HG03469 (cell line): Measurements from ENCODE around the gene DTX2.
"Not testable (repeated sequence)": the region's sequence is repeated elsewhere in the genome, so short reads cannot be mapped to it uniquely, and the experiment has no call there.

Experiments
- ATAC-seq: cut with Tn5 transposase; IDR thresholded peaks from one replicate; pipeline ENCODE4 v1.9.1; 2021; ENCODE audit warnings: mild to moderate bottlenecking, moderate library complexity, moderate number of reproducible peaks; ENCODE audit not compliant: unreplicated experiment

DTX2 gene

GRCh38 chr7:76511200-76511910, 49.8 kb downstream of the DTX2 start:
- not testable (repeated sequence) for ATAC-seq

- ATAC-seq = not testable (repeated sequence)
These were observed 50.7 kb downstream of the DTX2 start for GRCh38 chr7:76511911-76512885.

GRCh38 chr7:76512941-76513816, 51.7 kb downstream of the DTX2 start:
- ATAC-seq = no peak

GRCh38 chr7:76513817-76514799, 52.6 kb downstream of the DTX2 start:
- ATAC-seq = no peak

GRCh38 chr7:76514926-76515771, 53.6 kb downstream of the DTX2 start:
- no peak for ATAC-seq

GRCh38 chr7:76515999-76516443, 54.5 kb downstream of the DTX2 start:
- no peak for ATAC-seq

GRCh38 chr7:76516932-76517331, 55.4 kb downstream of the DTX2 start:
- not testable (repeated sequence) for ATAC-seq

GRCh38 chr7:76526183-76526582, 64.7 kb downstream of the DTX2 start:
- ATAC-seq = not testable (repeated sequence)

GRCh38 chr7:76531643-76532042, 70.1 kb downstream of the DTX2 start:
- not testable (repeated sequence) for ATAC-seq

- ATAC-seq = not testable (repeated sequence)
These were observed 81.7 kb downstream of the DTX2 start, which contains the start of gene SPDYE16 for GRCh38 chr7:76543197-76543596. Gene SPDYE16 (minus strand): TSS chr7:76543297. CDS start chr7:76541459, 1,838 bp downstream.

- ATAC-seq = peak; percentile 98
These were observed 87.7 kb downstream of the DTX2 start for GRCh38 chr7:76549025-76549854.

GRCh38 chr7:76549855-76550248, 88.3 kb downstream of the DTX2 start:
- ATAC-seq = not testable (repeated sequence)

- not testable (repeated sequence) for ATAC-seq
These were observed 90.5 kb downstream of the DTX2 start for GRCh38 chr7:76551992-76552391.
